ENCODE data around the gene TRPM6.
"Not testable (repeated sequence)": the region's sequence is repeated elsewhere in the genome, so short reads cannot be mapped to it uniquely, and the experiment has no call there.

TRPM6 gene

DNA sequence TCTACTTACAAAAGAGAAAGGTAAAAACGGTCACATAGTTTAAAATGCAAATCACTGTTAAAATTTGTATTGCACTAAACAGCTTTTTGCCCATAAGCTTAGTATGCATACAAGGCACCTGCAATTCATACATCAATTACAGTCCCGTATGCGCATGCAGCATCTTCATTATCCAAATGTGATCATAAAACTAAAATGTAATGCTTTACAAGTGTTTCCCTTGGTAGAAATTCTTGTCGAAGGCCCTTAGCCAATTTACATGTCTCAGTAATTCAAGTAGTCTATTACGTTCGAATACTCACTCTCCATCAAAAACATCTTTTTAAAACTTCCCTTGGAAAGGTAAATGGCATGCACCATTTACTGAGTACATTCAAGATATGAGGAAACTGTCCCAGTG is 32.6 kb downstream of the TRPM6 start:
- no peak for DNase-seq

DNA sequence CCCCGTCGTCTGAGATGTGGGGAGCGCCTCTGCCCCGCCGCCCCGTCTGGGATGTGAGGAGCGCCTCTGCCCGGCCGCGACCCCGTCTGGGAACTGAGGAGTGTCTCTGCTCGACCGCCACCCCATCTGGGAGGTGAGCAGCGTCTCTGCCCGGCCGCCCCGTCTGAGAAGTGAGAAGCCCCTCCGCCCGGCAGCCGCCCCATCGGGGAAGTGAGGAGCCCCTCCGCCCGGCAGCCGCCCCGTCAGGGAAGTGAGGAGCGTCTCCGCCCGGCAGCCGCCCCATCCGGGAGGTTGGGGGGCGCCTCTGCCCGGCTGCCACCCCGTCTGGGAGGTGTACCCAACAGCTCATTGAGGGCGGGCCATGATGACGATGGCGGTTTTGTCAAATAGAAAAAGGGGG is 34.7 kb downstream of the TRPM6 start:
- DNase-seq: not testable (repeated sequence)

DNA sequence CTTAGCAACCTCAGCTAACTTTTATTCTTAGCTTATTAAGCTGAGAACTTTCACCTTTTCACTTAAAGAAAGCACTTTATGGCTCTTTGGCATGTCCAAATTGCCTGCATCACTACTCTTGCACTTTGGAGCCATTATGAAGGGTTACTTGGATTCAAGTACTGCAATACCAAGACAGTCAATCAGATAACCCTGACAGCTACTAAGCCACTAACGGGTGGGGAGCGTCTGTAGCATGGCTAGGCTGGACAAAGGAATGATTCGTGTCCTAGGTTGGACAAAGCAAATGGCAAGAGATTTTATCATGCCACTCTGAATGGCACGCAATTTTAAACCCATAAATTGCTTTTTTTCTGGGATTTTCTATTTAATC is 39.6 kb downstream of the TRPM6 start:
- DNase-seq: no peak

DNA sequence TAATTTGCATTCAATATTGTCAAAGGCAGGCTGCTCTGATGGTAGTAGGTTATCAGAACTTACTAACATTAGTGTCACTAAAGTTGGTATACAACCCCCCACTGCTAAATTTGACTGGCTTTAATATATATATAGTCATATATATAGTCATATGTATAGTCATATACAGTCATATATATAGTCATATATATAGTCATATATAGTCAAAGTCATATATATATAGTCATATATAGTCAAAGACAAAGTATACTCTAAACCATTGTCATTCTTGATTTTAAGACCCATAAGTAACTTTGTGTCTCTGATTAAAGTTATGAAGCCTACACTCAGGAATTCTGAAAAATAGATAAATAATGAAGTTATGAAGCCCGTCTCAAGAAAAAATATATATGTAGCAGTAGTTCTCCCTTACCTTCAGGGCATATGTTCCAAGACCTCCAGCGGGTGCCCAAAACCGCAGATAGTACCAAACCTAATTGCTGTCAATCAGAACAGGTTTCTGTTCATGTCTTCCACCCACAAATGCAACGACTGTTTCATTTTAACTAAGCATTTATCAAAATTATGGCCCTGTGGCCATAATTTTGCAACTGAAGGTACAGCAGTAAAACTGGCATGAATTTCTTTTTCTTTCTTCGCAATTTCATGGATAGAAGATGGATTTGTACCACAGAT is 40.1 kb downstream of the TRPM6 start:
- DNase-seq: no peak

DNA sequence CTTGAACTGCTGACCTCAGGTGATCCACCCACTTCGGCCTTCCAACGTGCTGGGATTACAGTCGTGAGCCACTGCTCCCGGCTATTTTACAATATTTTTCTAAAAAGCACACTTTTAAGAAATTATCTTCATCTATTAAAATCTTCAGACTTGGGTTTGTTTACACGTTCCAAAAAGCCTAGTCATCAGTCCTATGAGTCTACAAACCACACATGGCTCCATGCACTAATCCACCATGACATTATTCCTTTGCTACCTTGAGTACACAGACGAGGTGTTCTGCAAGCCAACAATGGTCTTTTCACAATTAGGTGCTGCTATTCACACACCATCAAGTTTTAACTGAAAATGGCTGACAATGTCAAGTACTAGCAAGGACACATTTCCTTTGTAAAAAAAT is 41.0 kb downstream of the TRPM6 start:
- DNase-seq: no peak

DNA sequence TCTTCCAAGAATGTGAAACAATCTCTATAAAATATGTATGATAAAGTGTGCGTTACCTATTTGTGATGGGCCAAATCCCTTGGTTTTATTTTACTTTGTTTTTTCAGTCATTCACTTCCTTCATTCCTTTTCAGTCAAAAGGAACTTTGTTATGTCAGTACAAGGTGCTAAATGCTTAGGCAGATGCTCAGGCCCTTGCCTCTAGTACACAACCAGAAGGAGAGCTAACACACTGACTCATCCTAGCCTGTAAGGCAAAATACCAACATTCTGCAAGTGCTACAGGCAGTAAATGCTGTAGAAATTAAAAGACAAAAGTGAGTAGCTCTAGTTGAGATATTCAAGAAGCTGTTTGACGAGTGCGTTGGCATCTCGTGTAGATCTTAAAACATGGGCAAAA is 49.4 kb downstream of the TRPM6 start:
- DNase-seq: no peak

DNA sequence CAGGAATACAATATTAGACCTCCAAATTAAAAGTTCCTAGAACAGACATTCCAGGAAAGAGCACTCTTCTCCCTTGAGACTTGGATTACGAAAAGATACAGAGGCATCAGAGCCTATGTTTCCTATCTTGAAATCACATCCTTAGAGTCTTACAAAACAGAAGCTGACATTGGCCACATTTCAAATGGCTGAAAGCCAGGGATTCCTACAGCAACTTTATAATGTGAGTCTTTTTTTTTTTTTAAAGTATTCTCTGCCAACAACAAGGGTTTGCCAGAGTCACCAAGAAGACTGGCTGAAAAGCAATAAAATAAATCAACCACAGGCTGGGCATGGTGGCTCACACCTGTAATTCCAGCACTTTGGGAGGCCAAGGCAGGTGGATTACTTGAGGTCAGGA is 63.1 kb downstream of the TRPM6 start:
- no peak for DNase-seq

DNA sequence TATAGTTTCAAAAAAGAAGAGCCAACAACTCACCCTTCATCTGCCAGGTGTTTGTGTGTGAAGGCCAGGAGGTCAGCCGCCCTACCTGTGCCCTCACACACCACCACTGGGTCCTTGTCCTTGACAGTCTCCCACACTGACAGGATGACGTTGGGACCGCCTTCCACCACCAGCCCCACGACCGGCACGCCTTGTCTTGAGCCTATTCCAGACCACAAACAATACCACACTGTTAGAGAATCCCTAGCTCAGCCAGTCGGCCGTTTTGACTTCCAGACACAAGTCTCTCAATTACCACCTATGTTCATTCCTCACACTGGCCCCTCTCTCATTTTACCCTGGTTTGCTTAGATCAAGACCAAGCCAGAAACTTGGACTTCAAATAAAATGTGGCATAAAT is 66.1 kb downstream of the TRPM6 start:
- DNase-seq: no peak

DNA sequence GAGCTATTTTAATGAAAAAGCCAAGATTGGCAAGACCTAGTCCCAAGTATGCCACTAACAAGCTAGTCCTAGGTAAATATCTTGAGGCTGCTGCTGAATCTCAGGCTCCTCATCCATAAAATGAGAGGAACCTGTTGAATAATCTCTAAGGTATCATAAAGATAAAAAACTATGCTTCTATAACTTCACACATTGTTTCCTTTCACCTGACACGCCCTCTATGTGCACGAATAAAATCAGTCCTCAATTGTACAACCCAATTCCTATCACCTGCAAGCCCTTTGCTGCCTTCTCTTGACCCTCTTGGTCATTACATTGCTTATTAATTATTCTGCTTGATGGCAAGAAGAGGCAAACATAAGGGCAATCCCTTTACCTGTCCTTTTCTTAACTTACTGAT is 69.9 kb downstream of the TRPM6 start:
- no peak for DNase-seq

DNA sequence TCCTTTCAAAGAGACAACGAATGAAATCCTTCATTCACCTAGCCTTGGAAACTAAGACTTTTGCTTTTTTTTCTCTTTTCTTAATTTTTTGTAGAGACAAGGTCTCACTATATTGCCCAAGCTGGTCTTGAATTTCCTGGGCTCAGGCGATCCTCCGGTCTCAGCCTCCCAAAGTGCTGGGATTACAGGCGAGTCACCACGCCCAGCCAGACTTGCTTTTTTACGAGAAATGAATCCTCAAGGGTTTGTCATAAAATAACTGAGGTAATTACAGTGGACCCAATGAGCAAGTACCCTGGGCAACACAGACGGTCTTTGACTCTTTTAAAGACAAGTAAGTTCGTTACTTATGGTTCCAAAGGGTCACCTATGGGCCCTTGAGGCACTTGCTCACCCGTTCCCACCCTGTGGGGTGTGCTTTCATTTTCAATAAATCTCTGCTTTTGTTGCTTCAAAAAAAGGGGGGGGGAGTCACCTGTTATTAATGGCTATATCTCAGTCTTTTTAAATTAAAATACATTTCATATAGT is 70.4 kb downstream of the TRPM6 start:
- no peak for DNase-seq

DNA sequence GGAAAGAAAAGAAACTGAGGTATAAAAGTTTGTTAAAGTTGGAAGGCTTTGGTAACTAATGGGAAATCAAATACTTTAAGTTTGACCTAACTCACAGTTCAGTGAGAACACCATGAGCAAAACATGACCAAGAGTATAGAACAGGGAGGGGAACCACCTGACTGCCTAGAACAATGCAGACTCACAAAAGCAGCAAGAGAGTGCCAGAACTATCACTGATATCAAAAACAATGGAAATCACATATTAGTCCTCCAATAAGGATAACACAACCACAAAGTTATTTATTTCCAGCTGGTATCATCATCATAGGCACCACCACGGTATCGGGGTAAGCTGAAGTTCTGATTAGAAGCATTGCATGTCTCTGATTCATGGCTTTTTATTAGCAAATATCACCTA is 77.5 kb downstream of the TRPM6 start:
- DNase-seq: no peak

DNA sequence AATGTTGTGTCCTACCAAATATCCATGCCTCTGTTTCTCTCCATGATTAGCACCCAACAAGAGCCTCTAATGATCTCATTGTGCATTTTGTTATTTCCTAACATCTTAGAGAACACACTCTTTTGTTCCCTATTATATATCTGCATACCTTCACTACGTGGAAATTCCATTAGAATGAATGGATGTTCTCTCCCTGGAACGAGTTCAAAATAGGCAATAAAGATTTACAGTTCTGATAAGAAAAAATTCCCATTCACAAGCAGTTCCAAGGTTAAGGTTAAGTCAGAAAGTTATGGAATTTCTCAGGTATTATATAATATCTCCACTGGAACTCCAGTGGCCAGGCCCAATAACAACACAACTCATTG is 83.7 kb downstream of the TRPM6 start:
- DNase-seq: no peak

DNA sequence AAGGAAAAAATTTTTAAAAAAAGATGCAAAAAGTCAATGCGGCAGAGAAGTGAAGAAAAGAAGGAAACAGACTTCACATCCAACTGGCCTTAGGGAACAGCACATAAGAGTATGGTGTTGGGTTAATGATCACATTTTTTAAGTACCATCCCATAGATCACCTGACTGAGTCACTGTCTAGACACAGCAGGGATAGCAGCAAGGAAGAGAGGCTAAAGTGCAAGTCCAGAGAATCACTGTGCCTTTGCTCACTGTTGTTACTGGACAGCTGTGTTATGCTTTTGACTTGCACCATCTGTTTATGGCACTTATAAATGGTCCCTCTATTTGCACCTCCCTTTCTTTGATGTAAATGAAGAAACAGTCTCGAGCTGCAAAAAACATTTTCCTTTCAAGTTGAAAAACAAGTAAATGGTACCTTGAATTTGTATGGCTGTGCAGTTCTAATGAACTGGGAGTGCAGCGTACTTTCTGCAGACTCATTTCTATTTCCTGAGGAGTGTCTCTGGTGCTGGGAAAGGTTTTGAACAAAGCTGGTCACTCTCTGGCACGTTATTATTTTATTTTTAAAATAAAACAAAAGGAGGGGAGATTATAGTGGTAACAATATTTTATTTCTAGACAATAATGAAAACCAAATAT is 84.2 kb downstream of the TRPM6 start:
- DNase-seq: no peak

DNA sequence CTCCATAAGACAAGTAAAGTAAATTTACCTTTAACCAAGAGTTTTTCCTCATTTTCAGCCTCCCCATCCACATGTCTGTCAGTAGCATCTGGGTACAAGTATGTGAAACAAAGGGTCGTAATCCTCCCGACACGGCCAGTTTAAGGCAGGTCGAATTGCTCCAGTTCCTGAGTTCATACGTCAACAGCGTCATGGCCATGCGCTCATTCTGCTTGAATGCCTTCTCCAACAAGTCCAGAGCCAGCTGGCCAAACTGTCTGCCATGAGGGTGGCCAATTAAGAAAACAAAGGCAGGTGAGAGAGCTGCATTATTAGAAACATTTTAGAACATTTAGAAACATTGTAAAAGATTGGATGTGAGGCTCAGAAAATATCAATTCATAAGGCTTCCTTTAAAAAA is 87.5 kb downstream of the TRPM6 start:
- DNase-seq: no peak

DNA sequence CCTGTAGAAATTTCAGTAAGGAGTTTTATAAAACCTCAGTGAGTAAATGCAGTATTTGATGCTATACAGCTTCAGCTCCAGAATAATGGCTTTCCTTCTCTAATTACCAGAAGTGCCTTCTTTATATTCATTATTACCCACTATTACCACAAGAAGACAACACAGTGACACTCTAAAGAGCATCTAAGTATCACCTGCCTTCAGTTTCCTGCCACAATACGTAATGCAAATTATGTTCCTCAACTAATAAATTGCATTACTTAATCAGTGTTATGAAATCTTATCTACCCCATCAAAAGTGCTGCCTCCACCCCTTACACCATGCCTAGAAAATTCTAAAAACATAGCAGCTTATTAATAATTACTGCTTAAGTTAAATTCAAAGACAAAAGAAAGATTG is 91.9 kb downstream of the TRPM6 start:
- DNase-seq: no peak

DNA sequence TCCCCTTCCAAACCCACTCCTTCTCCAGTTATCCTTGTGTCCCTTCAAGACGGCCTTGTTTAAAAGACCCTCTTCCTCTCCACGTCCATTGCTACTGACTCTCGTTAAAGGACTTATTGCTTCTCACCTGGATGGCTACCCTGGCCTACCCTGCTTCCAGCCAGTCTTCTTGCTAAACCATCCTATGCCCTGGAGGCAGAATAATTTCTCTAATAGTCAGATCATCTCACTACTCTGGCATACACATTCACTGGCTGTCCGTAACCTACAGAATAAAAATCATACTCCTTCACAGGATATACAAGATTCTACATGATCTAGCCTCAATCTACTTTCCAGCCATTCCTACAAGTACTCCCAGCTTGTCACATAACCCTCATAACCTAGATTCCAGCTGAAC is 92.6 kb downstream of the TRPM6 start:
- DNase-seq: no peak

DNA sequence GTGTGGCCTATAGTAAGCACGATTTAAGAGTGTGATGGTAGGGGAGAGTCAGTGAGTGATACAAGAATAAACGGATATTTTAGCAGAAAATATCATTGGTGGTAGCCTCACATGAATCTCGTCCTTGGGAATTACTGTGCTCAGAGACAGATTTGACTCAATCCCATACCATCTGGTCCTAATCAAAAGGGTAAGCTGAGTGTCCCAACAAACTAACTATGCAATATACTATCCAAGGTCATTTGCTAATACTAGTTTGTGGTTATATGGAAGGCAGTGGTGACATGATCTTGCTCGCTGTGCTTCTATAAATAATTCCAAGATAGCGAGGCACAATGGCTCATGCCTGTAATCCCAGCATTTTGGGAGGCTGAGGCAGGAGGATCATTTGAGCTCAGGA is 103.2 kb downstream of the TRPM6 start:
- no peak for DNase-seq

DNA sequence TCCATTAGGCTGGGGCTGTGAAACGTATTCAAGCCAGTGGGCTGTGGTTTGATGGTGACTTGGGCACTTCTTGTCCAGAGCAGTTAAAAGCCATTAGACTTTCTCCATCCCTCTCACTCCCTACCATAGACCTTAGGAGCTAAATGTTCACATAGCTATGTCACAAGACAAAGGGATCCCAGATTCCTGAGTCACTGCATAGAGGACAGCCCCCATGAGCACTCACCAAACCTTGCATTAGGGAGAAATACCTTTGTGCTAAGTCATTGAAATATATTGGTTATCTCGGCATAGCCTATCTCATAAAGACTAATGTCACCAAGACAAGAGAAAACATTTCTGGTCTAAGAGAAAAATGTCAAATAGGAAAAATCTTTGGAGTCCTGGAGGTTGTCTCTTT is 104.3 kb downstream of the TRPM6 start:
- DNase-seq: no peak

DNA sequence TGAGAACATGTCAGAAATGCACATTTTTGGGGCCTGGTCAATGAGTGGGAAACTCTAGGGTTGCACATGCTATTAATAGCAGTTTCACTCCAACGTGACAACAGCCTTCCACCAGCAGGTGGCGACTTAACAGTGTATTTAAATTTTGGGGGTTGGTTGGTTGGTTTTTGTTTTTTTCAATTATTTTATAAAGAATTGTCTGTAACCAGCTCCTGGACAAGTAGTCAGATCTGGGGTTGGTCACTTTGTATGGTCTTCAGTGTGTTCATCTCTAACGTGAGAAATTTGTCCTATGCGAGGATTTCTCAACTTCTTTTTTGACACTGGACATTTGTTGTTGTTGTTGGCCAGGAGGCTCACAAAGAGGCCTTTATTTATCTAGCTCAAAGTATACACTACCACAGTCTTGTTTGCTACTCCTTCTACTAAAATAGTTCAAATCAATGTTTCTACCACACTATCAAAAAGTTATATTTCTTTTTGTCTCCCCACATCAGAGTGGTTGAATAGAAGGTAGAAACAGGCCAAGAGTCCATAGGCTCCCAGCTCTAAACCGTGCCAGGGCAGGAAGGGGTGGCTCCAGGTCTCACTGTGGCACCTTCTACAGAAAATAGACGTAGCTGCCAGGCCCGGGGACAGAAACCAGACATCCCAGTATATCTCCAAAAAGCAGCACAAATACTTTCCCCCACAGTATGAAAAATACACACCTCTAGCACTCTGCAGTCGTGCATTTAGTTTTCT is 110.4 kb downstream of the TRPM6 start:
- peak; percentile 31 for DNase-seq

DNA sequence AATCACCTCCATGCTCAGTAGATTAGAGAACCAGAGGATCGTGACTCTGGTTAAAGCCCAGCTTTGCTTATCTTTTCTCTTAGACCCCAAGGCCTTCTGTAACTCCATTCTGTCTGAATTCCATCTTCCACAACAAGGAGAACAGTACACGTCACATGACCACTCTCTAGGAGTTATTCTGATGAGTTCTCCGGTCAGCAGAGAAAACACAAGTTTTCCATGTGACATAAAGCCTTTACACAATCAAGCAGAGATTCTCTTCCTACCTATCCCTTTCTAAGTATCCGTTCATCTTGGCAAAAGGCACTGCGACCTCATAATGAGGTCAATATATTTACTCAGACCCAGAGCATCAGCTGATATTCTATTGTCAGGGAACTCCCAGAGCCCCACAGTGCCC is 112.3 kb downstream of the TRPM6 start:
- no peak for DNase-seq

DNA sequence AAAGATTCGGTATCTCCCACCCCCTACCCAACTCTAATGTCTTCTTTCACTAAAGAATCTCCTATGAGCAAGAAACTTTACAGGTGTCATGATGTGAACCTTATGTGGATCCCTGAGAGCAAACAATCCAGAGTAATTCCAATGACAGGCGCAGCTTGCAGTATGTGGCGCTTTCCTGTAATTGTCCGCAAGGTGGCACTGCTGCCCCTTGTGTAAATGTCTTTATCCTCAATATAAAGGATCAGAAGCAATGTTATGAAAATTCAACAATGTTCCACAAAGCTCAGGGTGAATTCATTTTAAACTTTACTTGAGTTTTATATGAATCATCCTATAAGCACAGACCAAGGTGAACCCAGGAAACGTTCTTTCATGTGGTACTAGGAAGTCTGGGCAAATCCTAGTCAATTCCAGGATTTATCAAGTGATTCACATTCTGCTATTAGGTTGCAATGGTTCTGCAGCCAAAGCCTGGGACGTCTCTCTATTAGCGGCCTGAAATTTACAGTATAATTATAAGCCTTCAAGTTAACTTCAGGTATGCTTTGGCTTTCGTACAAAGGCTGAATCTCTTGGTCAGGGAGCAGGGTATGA is 113.7 kb downstream of the TRPM6 start:
- DNase-seq: peak; percentile 56

DNA sequence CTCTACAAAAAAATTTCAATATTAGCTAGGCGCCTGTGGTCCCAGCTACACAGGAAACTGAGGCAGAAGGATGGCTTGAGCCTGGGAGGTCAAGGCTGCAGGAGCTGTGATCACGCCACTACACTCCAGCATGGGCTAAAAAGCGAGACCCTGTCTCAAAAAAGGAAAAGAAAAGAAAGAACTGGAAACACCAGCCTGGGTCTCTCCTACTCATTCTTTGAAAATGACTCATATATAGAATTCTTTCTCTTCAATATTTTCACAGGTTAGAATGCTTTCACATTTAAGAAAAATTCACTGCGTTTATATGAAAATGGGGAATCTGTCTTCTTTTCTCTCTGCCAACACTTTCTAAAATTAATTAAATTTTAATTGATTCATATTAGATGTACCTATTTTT is 115.6 kb downstream of the TRPM6 start:
- no peak for DNase-seq

DNA sequence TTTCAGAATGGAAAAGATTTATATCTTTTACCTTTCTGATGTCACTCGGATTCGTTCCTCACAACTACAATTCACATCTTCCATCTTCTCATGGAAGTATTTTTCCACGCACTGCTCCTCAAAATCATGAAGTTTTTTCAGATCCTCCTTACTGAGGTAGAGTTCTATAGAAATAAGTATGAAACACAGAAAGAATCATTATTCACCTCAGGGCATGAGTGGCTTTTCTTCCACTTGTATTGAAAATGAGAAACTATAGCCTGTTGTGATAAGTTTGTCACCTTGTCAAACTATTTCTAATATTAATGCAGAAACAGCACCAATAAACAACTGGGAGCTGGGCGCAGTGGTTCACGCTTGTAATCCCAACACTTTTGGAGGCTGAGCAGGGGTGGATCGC is 116.0 kb downstream of the TRPM6 start:
- DNase-seq: no peak

DNA sequence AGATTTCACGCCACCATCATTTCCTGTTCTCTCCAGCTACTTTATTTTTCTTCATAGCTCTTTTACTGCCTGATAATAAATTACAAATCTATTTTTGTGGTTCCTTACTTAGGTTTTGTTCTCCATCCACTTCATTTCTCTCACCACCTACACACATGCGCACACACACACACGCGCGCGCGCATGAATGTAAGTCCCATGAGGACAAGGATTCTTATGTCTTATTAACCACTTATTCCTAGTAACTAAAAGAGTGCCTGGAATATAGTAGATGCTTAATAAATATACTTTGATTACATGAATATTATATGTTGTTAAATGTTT is 116.5 kb downstream of the TRPM6 start:
- no peak for DNase-seq
